Right cardiac atrium (tissue), 5 donors: ENCODE data around the gene TRIM10. TPM values are rescaled to one million over a fixed set of nuclear protein-coding genes. Genes with fewer than 3 reads are reported as not detected.

Experiments used
- ATAC-seq, 2 donors: fragments of 200-7000 bp; cut with Tn5 transposase; one replicate each; pipeline versions ENCODE4 v1.8.0 to v1.9.1; 2020; ENCODE audit warnings: moderate library complexity in 2 of 2, mild to moderate bottlenecking in 1 of 2
- DNase-seq, 3 donors: peaks; one replicate each; pipeline ENCODE4 v3.0.0-alpha.2; 2020
- H3K27ac ChIP-seq: one replicate; pipeline ENCODE4 v1.5.1; 2013; ENCODE audit warnings: mild to moderate bottlenecking, low read length, control low read depth, moderate library complexity
- H3K27me3 ChIP-seq: one replicate; pipeline ENCODE4 v1.6.1; 2013; ENCODE audit not compliant: control insufficient read depth, insufficient read depth
- H3K4me1 ChIP-seq: one replicate; pipeline ENCODE4 v1.6.1; 2013; ENCODE audit warnings: low read length; ENCODE audit not compliant: control insufficient read depth, insufficient read depth
- H3K4me3 ChIP-seq: one replicate; pipeline ENCODE4 v1.5.1; 2013; ENCODE audit warnings: low read length, control low read depth
- H3K9me3 ChIP-seq: one replicate; pipeline ENCODE4 v1.6.1; 2013; ENCODE audit warnings: low read length; ENCODE audit not compliant: control insufficient read depth
- WGBS: extraction: QIAGEN DNeasy Blood & Tissue Kit; methylation state at CpG from one replicate; pipeline ENCODE4 v1.1.7; 2013; 5-methylcytosine and 5-hydroxymethylcytosine counted together
- intact Hi-C, 4 donors: fragments of 100-400 bp; cut with DNase I; formaldehyde crosslinking; loops; one replicate each; pipeline versions ENCODE4 v1.11.0 to v1.14.0; 2022 to 2023
- long read RNA-seq, 4 donors: library from polyadenylated mRNA; unstranded; transcript quantifications; one replicate each; pipeline ENCODE4 v2.0.0, GENCODE V29; 2020 to 2021
- polyA plus RNA-seq: library from polyadenylated mRNA; stranded (reverse); fragments of 200-250 nt; gene quantifications from one replicate; pipeline ENCODE4 v1.2.3, GENCODE V29; 2013
- total RNA-seq, 4 donors: library from RNA; stranded (reverse); fragmentation: NEBNext Ultra II Directional; extraction: Animal tissue kit (Norgen Biotek cat#: 25700); gene quantifications; one replicate each; pipeline ENCODE4 v1.2.1, GENCODE V29; 2021
- donor health status: healthy with polysubstance abuse.
- donor health status: DM: no; HTN: yes; CAD: no.
- donor health status: DM: no; HTN: no; CAD: no.
- donor health status: DM: no; HTN: yes; CAD: no; lungs with severe emphysema.
- donor health status: DM: yes; HTN: yes; CAD: no.

The TRIM10 gene, protein sequence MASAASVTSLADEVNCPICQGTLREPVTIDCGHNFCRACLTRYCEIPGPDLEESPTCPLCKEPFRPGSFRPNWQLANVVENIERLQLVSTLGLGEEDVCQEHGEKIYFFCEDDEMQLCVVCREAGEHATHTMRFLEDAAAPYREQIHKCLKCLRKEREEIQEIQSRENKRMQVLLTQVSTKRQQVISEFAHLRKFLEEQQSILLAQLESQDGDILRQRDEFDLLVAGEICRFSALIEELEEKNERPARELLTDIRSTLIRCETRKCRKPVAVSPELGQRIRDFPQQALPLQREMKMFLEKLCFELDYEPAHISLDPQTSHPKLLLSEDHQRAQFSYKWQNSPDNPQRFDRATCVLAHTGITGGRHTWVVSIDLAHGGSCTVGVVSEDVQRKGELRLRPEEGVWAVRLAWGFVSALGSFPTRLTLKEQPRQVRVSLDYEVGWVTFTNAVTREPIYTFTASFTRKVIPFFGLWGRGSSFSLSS
- total RNA-seq: not detected
- polyA plus RNA-seq: not detected
- long read RNA-seq, donor 1: 0 reads
- long read RNA-seq, donor 2: 0 reads
- long read RNA-seq, donor 3: 0 reads
- long read RNA-seq, donor 4: 0 reads

- DNase-seq: no peak
- H3K27ac ChIP-seq: no peak within 1 kb of the TSS
- H3K9me3 ChIP-seq: no peaks in the 10 kb centered on the region
- ATAC-seq: no peak
- intact Hi-C loops: no loop called here
- WGBS: 69% methylated on average over 4 of the region's 4 CpGs
- H3K4me1 ChIP-seq: peaks cover 2% of the 10 kb centered on the region
- no peak within 1 kb of the TSS for H3K4me3 ChIP-seq
- H3K27me3 ChIP-seq: no peaks in the 10 kb centered on the region
These were observed at the start of gene TRIM10 for GRCh38 chr6:30160785-30161531. Gene TRIM10, minus strand, starts transcription at chr6:30161211. Its CDS starts 353 bp downstream, at chr6:30160858.

- Histone ChIP-seq H3K27me3 (no peaks in the 10 kb centered on the region), H3K27ac (peak overlapping the region; percentile 70), H3K4me1 (peaks cover 20% of the 10 kb centered on the region), H3K9me3 (no peaks in the 10 kb centered on the region), H3K4me3 (no peak overlapping the region)
- intact Hi-C loops: no loop called here
- WGBS: 52% methylated on average over 4 of the region's 4 CpGs
- ATAC-seq (peak; percentile 70 to 87), DNase-seq (no peak)
These were observed 46.7 kb upstream of the TRIM10 start for GRCh38 chr6:30207619-30208295.

GRCh38 chr6:30206799-30207618 lies 46.0 kb upstream of the TRIM10 start:
- H3K27ac ChIP-seq: peak overlapping the region; percentile 70
- DNase-seq: no peak
- H3K4me3 ChIP-seq: no peak overlapping the region
- intact Hi-C loops: no loop called here
- WGBS: 41% methylated on average over 11 of the region's 11 CpGs
- no peaks in the 10 kb centered on the region for H3K27me3 ChIP-seq
- ATAC-seq: peak; percentile 44 to 64
- H3K9me3 ChIP-seq: no peaks in the 10 kb centered on the region
- H3K4me1 ChIP-seq: peaks cover 20% of the 10 kb centered on the region

GRCh38 chr6:30206152-30206551 lies 45.1 kb upstream of the TRIM10 start:
- no peaks in the 10 kb centered on the region for H3K27me3 ChIP-seq
- DNase-seq (no peak), ATAC-seq (no peak)
- 80% methylated on average over 7 of the region's 7 CpGs for WGBS
- H3K27ac ChIP-seq: no peak overlapping the region
- peaks cover 18% of the 10 kb centered on the region for H3K4me1 ChIP-seq
- intact Hi-C loops: no loop called here
- no peak overlapping the region for H3K4me3 ChIP-seq
- no peaks in the 10 kb centered on the region for H3K9me3 ChIP-seq

GRCh38 chr6:30204116-30204515 lies 43.1 kb upstream of the TRIM10 start:
- no peak for DNase-seq
- Histone ChIP-seq H3K4me1 (peaks cover 16% of the 10 kb centered on the region), H3K27ac (no peak overlapping the region), H3K27me3 (no peaks in the 10 kb centered on the region), H3K9me3 (no peaks in the 10 kb centered on the region), H3K4me3 (no peak overlapping the region)
- 92% methylated on average over 1 of the region's 1 CpG for WGBS
- ATAC-seq: no peak
- intact Hi-C loops: no loop called here

DNA sequence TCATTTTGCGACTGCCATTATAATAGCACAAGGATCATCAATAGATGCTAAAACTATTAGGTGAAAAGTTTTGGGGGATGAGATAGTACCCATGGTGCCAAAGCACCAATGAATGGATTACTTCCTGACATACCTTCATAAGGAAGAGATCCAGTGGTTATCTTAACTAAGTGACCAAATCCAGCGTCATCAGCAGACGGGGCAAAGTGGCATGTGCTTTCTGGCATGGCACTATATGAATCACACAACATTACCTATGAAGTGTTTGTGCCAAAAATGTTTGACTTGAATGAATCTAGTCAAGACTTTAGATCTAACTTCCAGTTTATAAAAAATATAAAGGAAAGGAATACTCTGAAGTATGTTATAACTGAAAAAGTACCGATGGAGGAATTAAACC lies 41.4 kb upstream of the TRIM10 start:
- intact Hi-C loops: no loop called here
- H3K27me3 ChIP-seq: no peaks in the 10 kb centered on the region
- WGBS: 91% methylated on average over 4 of the region's 4 CpGs
- no peak overlapping the region for H3K4me3 ChIP-seq
- DNase-seq (no peak), ATAC-seq (no peak)
- no peaks in the 10 kb centered on the region for H3K9me3 ChIP-seq
- H3K27ac ChIP-seq: no peak overlapping the region
- peaks cover 12% of the 10 kb centered on the region for H3K4me1 ChIP-seq

DNA sequence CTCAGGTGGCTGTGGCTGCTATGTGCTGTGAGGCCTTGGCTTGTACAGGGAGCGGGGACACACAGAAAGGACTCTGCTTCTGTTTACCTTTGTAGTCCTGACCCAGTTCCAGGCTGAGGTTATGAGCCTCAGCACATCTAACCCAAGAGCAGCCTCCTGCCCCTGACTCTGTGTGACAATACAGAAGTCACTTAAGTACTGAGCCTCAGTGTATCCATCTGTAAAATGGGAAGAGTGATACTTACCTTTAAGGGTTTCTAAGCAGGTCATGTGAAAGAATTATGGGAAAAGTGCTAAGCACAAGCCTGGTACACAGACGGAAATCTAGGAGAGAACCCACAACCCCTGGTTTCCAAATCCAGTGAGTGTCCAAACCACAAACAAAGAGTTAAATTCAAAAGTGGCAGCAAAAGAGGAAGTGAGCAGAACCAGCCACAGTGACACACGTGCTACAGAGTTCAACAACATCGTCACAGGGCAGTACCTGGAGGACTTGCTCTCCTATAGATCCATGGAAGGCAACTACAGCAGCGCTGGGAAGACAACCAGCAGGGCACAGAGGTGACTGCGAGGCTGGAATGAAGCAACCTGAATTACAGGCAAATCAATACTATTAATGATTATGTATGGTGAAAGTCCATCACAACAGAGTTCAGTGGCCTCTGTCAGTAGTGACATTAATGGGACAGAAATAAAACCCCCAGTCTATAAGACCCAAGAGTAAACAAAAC lies 39.7 kb upstream of the TRIM10 start:
- H3K4me1 ChIP-seq: no peaks in the 10 kb centered on the region
- WGBS: 75% methylated on average over 6 of the region's 6 CpGs

GRCh38 chr6:30198166-30199084 lies 37.4 kb upstream of the TRIM10 start:
- Histone ChIP-seq H3K4me3 (no peak overlapping the region), H3K27me3 (no peaks in the 10 kb centered on the region), H3K4me1 (no peaks in the 10 kb centered on the region), H3K27ac (no peak overlapping the region), H3K9me3 (no peaks in the 10 kb centered on the region)
- intact Hi-C loops: no loop called here
- peak in 1 of 3 donors; percentile 55 for DNase-seq
- 94% methylated on average over 34 of the region's 34 CpGs for WGBS
- no peak for ATAC-seq

More for the DNA sequence above, 39.7 kb upstream of the TRIM10 start:
- Histone ChIP-seq H3K27me3 (no peaks in the 10 kb centered on the region), H3K4me3 (no peak overlapping the region), H3K9me3 (no peaks in the 10 kb centered on the region), H3K27ac (no peak overlapping the region)
- ATAC-seq (no peak), DNase-seq (no peak)
- intact Hi-C loops: no loop called here

DNA sequence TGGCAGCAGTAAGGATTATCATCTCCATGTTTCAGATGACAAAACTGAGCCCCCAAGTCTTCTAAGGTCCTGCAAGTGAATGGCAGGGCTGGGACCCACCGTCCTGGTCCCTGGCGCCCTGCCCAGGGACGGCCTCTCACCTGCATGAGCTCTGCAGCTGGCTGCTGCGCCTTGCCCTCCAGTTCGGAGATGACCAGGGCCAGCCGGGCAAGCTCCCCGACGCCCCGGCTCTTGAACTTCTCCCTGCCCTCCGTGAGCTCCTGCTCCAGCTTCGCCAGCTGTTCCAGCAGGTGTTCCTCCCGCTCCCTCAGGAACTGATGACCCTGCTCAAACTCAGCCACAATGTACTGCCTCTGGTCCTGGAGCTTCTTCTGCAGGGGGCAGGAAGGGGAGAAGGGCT lies 35.4 kb upstream of the TRIM10 start:
- Histone ChIP-seq H3K27ac (no peak overlapping the region), H3K9me3 (no peaks in the 10 kb centered on the region), H3K4me3 (no peak overlapping the region), H3K27me3 (no peaks in the 10 kb centered on the region), H3K4me1 (no peaks in the 10 kb centered on the region)
- WGBS: 95% methylated on average over 12 of the region's 12 CpGs
- ATAC-seq (no peak), DNase-seq (no peak)
- intact Hi-C loops: no loop called here
